NCI-H2196 (cell line): ENCODE measurements around the gene ITM2B.

Experiments
- DNase-seq: peaks from one replicate; lab custom pipeline; 2025; ENCODE audit not compliant: unreplicated experiment; lab: John Stamatoyannopoulos, UW

Gene ITM2B

DNA sequence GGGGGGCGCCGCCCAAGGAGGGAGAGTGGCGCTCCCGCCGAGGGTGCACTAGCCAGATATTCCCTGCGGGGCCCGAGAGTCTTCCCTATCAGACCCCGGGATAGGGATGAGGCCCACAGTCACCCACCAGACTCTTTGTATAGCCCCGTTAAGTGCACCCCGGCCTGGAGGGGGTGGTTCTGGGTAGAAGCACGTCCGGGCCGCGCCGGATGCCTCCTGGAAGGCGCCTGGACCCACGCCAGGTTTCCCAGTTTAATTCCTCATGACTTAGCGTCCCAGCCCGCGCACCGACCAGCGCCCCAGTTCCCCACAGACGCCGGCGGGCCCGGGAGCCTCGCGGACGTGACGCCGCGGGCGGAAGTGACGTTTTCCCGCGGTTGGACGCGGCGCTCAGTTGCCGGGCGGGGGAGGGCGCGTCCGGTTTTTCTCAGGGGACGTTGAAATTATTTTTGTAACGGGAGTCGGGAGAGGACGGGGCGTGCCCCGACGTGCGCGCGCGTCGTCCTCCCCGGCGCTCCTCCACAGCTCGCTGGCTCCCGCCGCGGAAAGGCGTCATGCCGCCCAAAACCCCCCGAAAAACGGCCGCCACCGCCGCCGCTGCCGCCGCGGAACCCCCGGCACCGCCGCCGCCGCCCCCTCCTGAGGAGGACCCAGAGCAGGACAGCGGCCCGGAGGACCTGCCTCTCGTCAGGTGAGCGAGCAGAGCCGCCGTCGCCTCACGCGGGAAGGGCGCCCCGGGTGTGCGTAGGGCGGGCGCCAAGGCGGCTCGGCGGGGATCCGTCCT is 70.5 kb downstream of the ITM2B start, which contains the start of gene RB1:
Gene RB1, plus strand, starts transcription at position 393 of the 784 bp plus-strand sequence. Its CDS starts 162 bp downstream, at position 555.
- DNase-seq, result peak; percentile 73

GRCh38 chr13:48304143-48304876 is 71.3 kb downstream of the ITM2B start:
- DNase-seq, result peak; percentile 1

GRCh38 chr13:48311223-48311622 is 78.2 kb downstream of the ITM2B start:
- no peak for DNase-seq

- no peak for DNase-seq
These were observed 83.1 kb downstream of the ITM2B start for GRCh38 chr13:48315969-48316650.

DNA sequence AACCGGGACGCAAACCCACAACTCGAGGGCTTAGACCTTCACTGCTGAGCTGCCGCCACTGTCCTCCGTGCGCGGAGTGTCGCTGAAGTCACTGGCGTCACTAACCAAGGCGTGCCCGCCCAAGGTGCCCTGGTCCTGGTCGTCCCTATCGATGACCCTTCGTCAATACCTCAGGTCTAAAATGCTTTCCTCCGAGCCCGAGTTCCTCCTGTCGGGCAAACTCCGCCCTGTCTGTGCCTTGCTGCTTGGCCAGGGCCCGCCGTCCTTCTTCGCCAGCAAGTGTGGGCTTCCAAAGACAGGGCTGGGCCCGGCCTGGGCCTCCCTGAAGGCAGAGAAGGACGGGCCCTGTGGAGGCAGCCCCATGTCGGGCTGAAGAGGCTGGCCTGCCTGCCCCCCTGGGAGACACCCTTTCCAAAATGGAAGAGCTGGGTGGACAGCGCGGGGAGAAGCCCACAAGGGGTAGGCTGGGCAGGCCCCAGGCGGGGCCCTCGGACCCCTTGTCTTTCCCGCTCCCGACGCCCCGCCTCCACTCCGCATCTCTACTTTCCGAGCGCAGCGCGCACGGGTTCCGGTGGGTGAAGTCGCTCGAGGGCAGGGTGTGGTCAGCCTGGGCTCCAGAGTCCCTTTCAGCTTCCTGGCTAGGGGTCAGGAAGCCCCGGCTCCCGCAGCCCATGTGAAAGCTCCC is 84.0 kb downstream of the ITM2B start:
- DNase-seq, result no peak

- DNase-seq, result no peak
These were observed 84.7 kb downstream of the ITM2B start for GRCh38 chr13:48317511-48318376.

GRCh38 chr13:48318377-48318811 is 85.4 kb downstream of the ITM2B start:
- DNase-seq, result no peak

- no peak for DNase-seq
These were observed 86.0 kb downstream of the ITM2B start for GRCh38 chr13:48318821-48319511.
